HAP-1 (cell line): ENCODE data around the gene PLA2G3.

Experiments
- DNase-seq, 2 experiments: peaks; one replicate each; pipeline ENCODE4 v3.0.0-alpha.2; 2016 to 2020; ENCODE audit warnings: low spot score in 2 of 2
- H3K27me3 ChIP-seq: fragments of 250-450 bp; sonication (Bioruptor Pico); 2 replicates; pipeline ENCODE4 v1.5.1; 2020; ENCODE audit warnings: low read depth, mild to moderate bottlenecking, moderate library complexity
- H3K36me3 ChIP-seq: fragments of 250-450 bp; sonication (Bioruptor Pico); replicated peaks from 2 replicates; pipeline ENCODE4 v1.5.1; 2020; ENCODE audit warnings: mild to moderate bottlenecking
- H3K4me1 ChIP-seq: fragments of 250-450 bp; sonication (Bioruptor Pico); 2 replicates; pipeline ENCODE4 v1.5.1; 2020; ENCODE audit warnings: mild to moderate bottlenecking
- H3K4me3 ChIP-seq: fragments of 250-450 bp; sonication (Bioruptor Pico); 2 replicates; pipeline ENCODE4 v1.5.1; 2020; ENCODE audit warnings: mild to moderate bottlenecking, moderate library complexity
- H3K9me3 ChIP-seq: fragments of 250-450 bp; sonication (Bioruptor Pico); 2 replicates; pipeline ENCODE4 v1.5.1; 2020; ENCODE audit warnings: mild to moderate bottlenecking, moderate library complexity
- in situ Hi-C: fragments of 300-500 bp; cut with MboI; formaldehyde crosslinking; loops from 3 replicates; pipeline ENCODE4 v1.14.3; 2020; ENCODE audit warnings: low sequenced_read_pairs, inconsistent platforms, mixed read lengths

Gene PLA2G3

DNA sequence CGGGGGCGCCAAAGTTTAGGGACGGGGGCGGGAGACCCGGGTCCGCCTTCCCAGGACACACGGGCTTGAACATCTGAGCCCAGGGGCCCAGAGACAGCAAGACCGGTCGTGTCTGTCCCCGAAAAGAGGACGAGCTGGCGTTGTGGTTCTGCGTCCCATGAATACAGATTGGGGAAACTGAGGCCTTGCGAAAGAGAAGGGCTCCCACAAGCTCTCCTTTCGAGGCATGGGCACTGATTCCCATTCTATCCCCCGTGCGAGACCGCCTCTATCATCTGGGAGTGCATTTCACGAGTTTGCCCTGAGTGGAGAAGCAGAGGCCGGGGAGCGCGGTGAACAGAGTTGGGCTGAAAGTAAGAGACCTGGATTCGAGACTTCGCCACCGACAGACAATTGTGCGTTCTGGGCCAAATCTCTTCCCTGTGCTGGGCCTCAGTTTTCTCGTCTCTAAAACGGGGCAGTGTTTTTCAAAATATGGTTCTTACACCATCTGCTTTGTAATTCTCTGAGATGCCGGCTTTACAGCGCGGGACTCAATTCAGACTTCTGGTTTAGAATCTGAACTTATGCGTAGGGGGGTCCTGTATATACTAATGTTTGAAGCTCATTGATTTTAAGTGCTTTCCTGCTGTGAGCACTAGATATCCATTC is 20.1 kb upstream of the PLA2G3 start:
- in situ Hi-C loops, result no loop called here
- H3K27me3 ChIP-seq, result 0 out of 2 replicates have a peak, but pooled peaks cover 5% of the 10 kb centered on the region
- H3K36me3 ChIP-seq, result peaks cover 7% of the 10 kb centered on the region; the same call in 1 of the 2 replicates
- H3K4me3 ChIP-seq, result peak overlapping the region; percentile 75
- DNase-seq, result peak in 1 of 2 experiments; percentile 25
- H3K9me3 ChIP-seq, result no peaks in the 10 kb centered on the region
- peaks cover 7% of the 10 kb centered on the region for H3K4me1 ChIP-seq

GRCh38 chr22:31155422-31155821 is 15.1 kb upstream of the PLA2G3 start:
- no peaks in the 10 kb centered on the region for H3K36me3 ChIP-seq
- 0 out of 2 replicates have a peak, but pooled peaks cover 5% of the 10 kb centered on the region for H3K27me3 ChIP-seq
- no peak overlapping the region for H3K4me3 ChIP-seq
- DNase-seq, result no peak
- no peaks in the 10 kb centered on the region for H3K9me3 ChIP-seq
- H3K4me1 ChIP-seq, result no peaks in the 10 kb centered on the region
- in situ Hi-C loops, result no loop called here

- no peak for DNase-seq
- no peaks in the 10 kb centered on the region for H3K9me3 ChIP-seq
- no peaks in the 10 kb centered on the region for H3K36me3 ChIP-seq
- in situ Hi-C loops, result no loop called here
- no peaks in the 10 kb centered on the region for H3K4me1 ChIP-seq
- H3K27me3 ChIP-seq, result 0 out of 2 replicates have a peak, but pooled peaks cover 5% of the 10 kb centered on the region
- H3K4me3 ChIP-seq, result no peak overlapping the region
These were observed 14.7 kb upstream of the PLA2G3 start for GRCh38 chr22:31154975-31155374.

DNA sequence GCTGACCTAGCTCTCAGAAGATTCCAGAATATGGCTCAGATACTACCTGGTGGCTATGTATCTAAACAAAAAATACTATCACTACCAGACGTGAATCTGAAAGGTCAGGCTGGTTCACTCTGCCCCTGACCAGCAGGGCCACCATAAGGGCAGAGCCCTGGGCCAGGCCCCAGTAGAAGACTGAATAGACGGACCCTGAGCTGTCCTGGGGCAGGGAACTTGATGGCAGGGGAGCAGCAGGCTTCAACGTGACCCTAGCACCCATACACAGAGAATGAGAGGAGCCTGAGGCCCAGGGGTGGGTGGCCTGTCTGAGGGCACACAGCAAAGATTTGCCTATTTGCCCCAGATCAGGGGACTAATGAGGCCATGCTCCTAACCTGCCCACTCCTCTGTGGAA is 13.0 kb upstream of the PLA2G3 start:
- Histone ChIP-seq H3K27me3 (0 out of 2 replicates have a peak, but pooled peaks cover 5% of the 10 kb centered on the region), H3K9me3 (no peaks in the 10 kb centered on the region), H3K4me3 (no peak overlapping the region), H3K36me3 (no peaks in the 10 kb centered on the region), H3K4me1 (no peaks in the 10 kb centered on the region)
- DNase-seq, result no peak
- in situ Hi-C loops, result no loop called here

DNA sequence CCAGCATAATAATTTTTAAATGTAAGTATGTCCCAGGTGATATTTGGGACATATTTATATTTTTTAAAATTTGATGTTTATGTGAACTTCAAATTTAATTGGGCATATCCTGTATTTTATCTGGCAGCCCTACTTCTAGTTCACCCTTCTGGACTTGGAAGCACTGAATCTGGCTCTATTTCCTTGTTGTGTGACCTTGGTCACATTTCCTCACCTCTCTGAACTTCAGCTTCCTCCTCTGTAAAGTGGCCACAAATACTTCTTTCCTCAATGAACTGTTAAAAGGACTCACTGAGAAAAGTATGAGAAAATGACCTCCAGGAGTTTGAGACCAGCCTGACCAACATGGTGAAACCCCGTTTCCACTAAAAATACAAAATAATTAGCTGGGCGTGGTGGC is 11.6 kb upstream of the PLA2G3 start:
- Histone ChIP-seq H3K4me3 (no peak overlapping the region), H3K36me3 (no peaks in the 10 kb centered on the region), H3K4me1 (no peaks in the 10 kb centered on the region), H3K9me3 (no peaks in the 10 kb centered on the region), H3K27me3 (0 out of 2 replicates have a peak, but pooled peaks cover under 1% of the 10 kb centered on the region)
- in situ Hi-C loops, result no loop called here
- DNase-seq, result no peak

GRCh38 chr22:31150615-31151014 is 10.3 kb upstream of the PLA2G3 start:
- in situ Hi-C loops, result no loop called here

DNA sequence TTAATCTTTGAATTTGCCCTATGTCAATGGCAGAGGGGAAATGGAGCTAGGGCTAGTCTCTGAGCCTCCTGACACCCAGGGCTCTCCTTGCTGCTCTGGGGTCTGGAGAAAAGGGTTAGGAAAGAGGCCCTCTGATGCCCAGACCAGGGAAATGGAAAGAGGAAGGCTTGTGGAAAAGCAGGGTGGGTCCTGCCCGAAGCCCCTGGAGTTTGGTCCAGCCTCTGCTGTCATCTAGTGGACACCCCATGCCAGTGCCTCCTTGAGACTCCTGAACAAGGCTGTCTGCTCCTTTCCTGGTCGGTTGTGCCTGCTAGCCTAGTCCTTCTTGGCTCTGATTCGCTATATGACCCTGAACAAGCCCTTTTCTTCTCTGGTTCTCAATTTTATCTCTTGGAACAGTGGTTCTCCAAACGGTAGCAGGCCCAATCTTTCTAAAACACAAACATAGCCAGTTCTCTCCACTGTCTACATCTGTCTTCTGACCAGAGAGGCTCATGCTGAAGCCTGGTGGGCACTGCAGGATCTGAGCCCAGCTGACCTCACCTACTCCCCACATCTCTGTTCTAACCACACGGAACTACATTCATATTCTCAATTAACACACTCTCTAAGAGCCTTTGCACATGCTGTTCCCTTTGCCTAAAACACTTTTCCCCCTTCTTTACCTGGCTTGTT is 8.8 kb upstream of the PLA2G3 start:
- Histone ChIP-seq H3K9me3 (no peaks in the 10 kb centered on the region), H3K27me3 (no peaks in the 10 kb centered on the region), H3K4me1 (no peaks in the 10 kb centered on the region), H3K36me3 (no peaks in the 10 kb centered on the region), H3K4me3 (no peak overlapping the region)
- in situ Hi-C loops, result loop anchor here (10.0 kb wide), 1 partner anchor 394 kb away; no protein-coding TSS in a partner anchor
- peak; percentile 70 to 82 for DNase-seq

More at GRCh38 chr22:31150615-31151014, 10.3 kb upstream of the PLA2G3 start:
- no peak for DNase-seq
- Histone ChIP-seq H3K36me3 (no peaks in the 10 kb centered on the region), H3K9me3 (no peaks in the 10 kb centered on the region), H3K27me3 (no peaks in the 10 kb centered on the region), H3K4me1 (no peaks in the 10 kb centered on the region), H3K4me3 (no peak overlapping the region)

DNA sequence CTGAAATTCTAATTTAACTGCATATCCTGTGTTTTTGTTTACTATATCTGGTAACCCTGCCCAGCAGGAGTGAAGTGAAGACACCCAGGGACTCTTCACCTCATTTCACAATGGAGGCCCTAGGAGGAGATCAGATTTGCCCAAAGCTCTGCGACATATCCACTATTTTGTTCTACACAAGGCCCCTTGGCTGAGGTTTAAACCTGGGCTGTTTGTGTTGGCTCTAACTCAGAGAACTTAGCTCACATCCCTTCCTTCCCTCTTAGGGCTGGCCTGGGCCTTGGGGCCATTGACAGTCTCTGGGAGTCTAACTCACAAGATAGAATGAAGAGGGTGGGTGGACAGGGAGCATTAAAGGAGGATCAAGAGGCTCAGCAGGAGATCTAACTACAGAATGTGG is 8.2 kb upstream of the PLA2G3 start:
- H3K9me3 ChIP-seq, result no peaks in the 10 kb centered on the region; the same call in 1 of the 2 replicates
- DNase-seq, result no peak
- no peaks in the 10 kb centered on the region for H3K36me3 ChIP-seq
- no peaks in the 10 kb centered on the region for H3K4me1 ChIP-seq
- H3K4me3 ChIP-seq, result no peak overlapping the region
- in situ Hi-C loops, result loop anchor here (10.0 kb wide), 1 partner anchor 394 kb away; no protein-coding TSS in a partner anchor
- no peaks in the 10 kb centered on the region for H3K27me3 ChIP-seq

DNA sequence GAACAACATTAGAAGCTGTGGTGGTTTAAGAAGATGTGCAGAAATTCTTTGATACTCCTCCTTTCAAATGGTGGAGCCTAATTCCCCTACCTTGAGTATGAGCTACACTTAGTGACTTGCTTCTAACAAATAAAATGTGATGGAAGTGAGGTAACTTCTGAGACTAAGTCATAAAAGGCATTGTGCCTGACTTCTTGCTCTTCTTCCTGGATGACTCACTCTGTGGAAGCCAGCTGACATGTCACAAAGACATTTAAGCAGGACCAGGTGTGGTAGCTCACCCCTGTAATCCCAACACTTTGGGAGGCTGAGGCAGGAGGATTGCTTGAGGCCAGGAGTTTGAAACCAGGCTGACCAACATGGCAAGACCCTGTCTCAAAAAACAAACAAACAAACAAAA is 3.9 kb upstream of the PLA2G3 start:
- DNase-seq, result no peak
- Histone ChIP-seq H3K36me3 (no peaks in the 10 kb centered on the region), H3K9me3 (no peaks in the 10 kb centered on the region; the same call in 1 of the 2 replicates), H3K4me1 (no peaks in the 10 kb centered on the region), H3K4me3 (no peak overlapping the region), H3K27me3 (peaks cover 5% of the 10 kb centered on the region; the same call in 1 of the 2 replicates)
- in situ Hi-C loops, result loop anchor here (10.0 kb wide), 1 partner anchor 389 kb away; no protein-coding TSS in a partner anchor

GRCh38 chr22:31143537-31143936 is 3.2 kb upstream of the PLA2G3 start:
- Histone ChIP-seq H3K27me3 (peaks cover 11% of the 10 kb centered on the region; the same call in 1 of the 2 replicates), H3K36me3 (no peaks in the 10 kb centered on the region), H3K9me3 (no peaks in the 10 kb centered on the region; the same call in 1 of the 2 replicates), H3K4me1 (no peaks in the 10 kb centered on the region), H3K4me3 (no peak overlapping the region)
- in situ Hi-C loops, result loop anchor here (10.0 kb wide), 1 partner anchor 389 kb away; no protein-coding TSS in a partner anchor
- no peak for DNase-seq

DNA sequence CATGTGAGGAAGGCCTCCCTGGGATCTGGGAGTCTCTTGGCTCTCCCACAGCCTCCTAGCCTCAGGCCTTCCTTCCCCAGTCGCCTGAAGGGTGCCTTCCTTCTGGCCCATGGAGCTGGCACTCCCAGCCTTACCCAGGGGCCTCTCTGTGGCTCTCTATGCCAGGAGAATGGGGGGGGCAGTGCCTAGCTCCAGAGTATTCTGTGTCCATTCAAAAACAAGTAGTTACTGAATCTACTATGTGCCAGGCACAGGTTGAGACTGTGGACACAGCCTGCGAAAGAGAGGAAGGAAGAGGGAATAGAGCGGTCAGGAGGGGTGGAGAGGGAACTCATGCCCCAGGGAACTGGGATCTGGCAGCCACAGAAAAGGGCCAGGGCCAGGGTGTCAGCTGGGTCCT is 2.7 kb upstream of the PLA2G3 start:
- Histone ChIP-seq H3K9me3 (no peaks in the 10 kb centered on the region; the same call in 1 of the 2 replicates), H3K4me3 (no peak overlapping the region), H3K4me1 (no peaks in the 10 kb centered on the region), H3K27me3 (peaks cover 11% of the 10 kb centered on the region; the same call in 1 of the 2 replicates), H3K36me3 (no peaks in the 10 kb centered on the region)
- DNase-seq, result no peak
- in situ Hi-C loops, result loop anchor here (10.0 kb wide), 1 partner anchor 388 kb away; no protein-coding TSS in a partner anchor

DNA sequence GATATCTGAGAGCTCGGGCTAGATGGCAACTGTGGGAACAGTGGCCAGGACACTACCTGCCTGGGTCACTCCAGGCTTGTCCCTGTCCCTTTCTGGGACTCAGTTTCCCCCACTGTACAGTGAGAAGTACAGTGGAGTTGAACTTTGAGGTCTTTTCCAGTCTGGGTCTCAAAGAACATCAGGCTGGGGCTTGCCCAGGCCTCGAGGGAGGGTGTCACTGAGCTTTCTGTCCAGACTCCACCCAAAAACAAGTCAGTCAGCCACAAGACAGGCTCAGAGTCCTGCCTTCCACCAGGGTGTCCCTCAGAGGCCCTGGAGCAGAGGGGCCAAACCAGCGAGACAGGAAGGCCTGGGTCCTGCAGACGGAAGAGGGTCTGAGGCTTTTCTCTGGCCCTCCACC is 2.0 kb upstream of the PLA2G3 start:
- H3K36me3 ChIP-seq, result no peaks in the 10 kb centered on the region
- peaks cover 11% of the 10 kb centered on the region; the same call in 1 of the 2 replicates for H3K27me3 ChIP-seq
- no peaks in the 10 kb centered on the region; the same call in 1 of the 2 replicates for H3K9me3 ChIP-seq
- H3K4me3 ChIP-seq, result no peak overlapping the region
- in situ Hi-C loops, result loop anchor here (10.0 kb wide), 1 partner anchor 387 kb away; no protein-coding TSS in a partner anchor
- DNase-seq, result no peak
- no peaks in the 10 kb centered on the region for H3K4me1 ChIP-seq

GRCh38 chr22:31141551-31141950 is 1.2 kb upstream of the PLA2G3 start:
- H3K4me3 ChIP-seq, result no peak overlapping the region
- H3K9me3 ChIP-seq, result no peaks in the 10 kb centered on the region; the same call in 1 of the 2 replicates
- no peaks in the 10 kb centered on the region for H3K4me1 ChIP-seq
- H3K27me3 ChIP-seq, result peaks cover 11% of the 10 kb centered on the region; the same call in 1 of the 2 replicates
- in situ Hi-C loops, result loop anchor here (10.0 kb wide), 1 partner anchor 387 kb away; no protein-coding TSS in a partner anchor
- no peaks in the 10 kb centered on the region for H3K36me3 ChIP-seq
- no peak for DNase-seq
